K562 treated with DMSO at 1 percent for 24 hours (cell line): ENCODE data around the gene PRRT1B. TPM values are rescaled to one million over a fixed set of nuclear protein-coding genes. Genes with fewer than 3 reads are reported as not detected.

Experiments
- total RNA-seq: library from RNA; unstranded; fragments of 300-600 nt; gene quantifications from 2 replicates; pipeline ENCODE4 v1.2.3, GENCODE V29; 2022; ENCODE audit warnings: low read depth; ENCODE audit not compliant: insufficient read depth

PRRT1B gene
- total RNA-seq = not detected in 2 replicates

GRCh38 chr9:131545003-131545785, at the start of gene PRRT1B:
Gene PRRT1B (plus strand): TSS chr9:131545523. CDS start chr9:131545616, 93 bp downstream.

DNA sequence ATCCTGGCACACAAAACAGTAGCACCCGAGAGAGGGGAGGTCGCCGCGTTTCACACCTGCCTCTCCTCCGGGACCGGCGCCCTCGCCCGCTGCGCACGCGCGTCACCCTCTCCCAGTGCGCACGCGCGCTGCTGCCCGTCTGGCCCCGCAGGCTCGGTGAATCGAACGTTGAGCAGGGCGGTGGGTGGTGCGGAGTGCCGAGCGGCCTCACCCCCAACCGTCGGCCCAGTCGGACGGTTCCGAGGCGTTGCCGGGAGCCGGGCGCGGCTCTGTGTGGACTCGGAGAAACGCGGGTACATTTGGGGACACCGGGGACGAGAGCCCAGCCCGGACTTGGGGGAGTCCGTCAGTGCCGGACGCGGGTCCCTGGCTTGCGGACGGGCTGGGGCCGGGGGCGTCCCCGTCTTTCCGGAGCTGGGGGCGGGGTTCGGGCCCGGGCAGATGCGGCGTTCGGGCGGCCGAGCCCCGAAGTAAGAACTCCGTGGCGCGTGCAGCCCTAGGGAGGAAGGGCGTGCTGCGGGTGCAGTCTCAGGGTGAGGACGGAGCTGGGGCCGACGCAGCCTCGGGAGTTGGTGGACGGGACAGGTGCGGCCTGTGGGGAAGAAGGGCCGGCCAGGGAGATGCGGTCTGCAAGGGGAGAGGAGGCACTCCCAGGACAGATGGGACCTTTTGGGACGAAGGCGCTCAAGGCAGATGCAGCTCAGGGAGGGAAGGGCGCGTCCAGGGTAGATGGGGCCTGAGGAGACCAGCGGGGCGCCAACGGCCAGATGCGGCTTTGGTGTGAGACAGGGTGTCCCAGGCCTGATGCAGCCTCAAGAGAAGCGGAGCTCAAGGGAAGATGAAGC, 42.3 kb upstream of the PRRT1B start, which contains the start of gene POMT1:
Gene POMT1 (plus strand): TSS at position 138 of the 845 bp plus-strand sequence. CDS start 1,301 bp downstream, outside the sequence.

GRCh38 chr9:131530920-131531832, 14.1 kb upstream of the PRRT1B start, which contains the start of gene UCK1:
Gene UCK1 (minus strand): TSS chr9:131531263. CDS start chr9:131531174, 89 bp downstream.

Other genes with a start within 250 kb of the PRRT1B start
- gene PRRC2B, start 151.4 kb upstream of the PRRT1B start, total RNA-seq = 52.6 and 58.5 TPM in 2 replicates
- gene POMT1, start 42.6 kb upstream of the PRRT1B start, total RNA-seq = 35.1 and 36.9 TPM in 2 replicates
- gene UCK1, start 14.3 kb upstream of the PRRT1B start, total RNA-seq = 44.3 and 47.0 TPM in 2 replicates
- 43.7 and 46.0 TPM in 2 replicates for gene RAPGEF1, start 194.6 kb downstream of the PRRT1B start, total RNA-seq